Uterus (tissue), 2 donors: ENCODE measurements around the gene HCN2.

Source experiments
- POLR2A ChIP-seq, 2 donors: fragments of 450-650 bp; IDR thresholded peaks; one replicate each; pipeline ENCODE4 v1.6.1; 2016; ENCODE audit warnings: antibody characterized with exemption in 2 of 2, mild to moderate bottlenecking in 1 of 2, moderate library complexity in 1 of 2
- TF ChIP-seq, protein P1 (sequence below), 4 experiments: fragments of 200-600 bp in 2 of 4; fragments of 450-650 bp in 2 of 4; sonication (generic) in 2 of 4; IDR thresholded peaks; one replicate each; pipeline ENCODE4 v1.5.1; 2016 to 2019; ENCODE audit warnings: antibody characterized with exemption in 4 of 4, mild to moderate bottlenecking in 2 of 4, moderate library complexity in 1 of 4

GRCh38 chr19:618247-618619 is 28.6 kb downstream of the HCN2 start:
- TF ChIP-seq, protein P1, sequence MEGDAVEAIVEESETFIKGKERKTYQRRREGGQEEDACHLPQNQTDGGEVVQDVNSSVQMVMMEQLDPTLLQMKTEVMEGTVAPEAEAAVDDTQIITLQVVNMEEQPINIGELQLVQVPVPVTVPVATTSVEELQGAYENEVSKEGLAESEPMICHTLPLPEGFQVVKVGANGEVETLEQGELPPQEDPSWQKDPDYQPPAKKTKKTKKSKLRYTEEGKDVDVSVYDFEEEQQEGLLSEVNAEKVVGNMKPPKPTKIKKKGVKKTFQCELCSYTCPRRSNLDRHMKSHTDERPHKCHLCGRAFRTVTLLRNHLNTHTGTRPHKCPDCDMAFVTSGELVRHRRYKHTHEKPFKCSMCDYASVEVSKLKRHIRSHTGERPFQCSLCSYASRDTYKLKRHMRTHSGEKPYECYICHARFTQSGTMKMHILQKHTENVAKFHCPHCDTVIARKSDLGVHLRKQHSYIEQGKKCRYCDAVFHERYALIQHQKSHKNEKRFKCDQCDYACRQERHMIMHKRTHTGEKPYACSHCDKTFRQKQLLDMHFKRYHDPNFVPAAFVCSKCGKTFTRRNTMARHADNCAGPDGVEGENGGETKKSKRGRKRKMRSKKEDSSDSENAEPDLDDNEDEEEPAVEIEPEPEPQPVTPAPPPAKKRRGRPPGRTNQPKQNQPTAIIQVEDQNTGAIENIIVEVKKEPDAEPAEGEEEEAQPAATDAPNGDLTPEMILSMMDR (IDR thresholded peaks at IDR 0.05), result no peak
- no peak for TF ChIP-seq POLR2A (IDR thresholded peaks at IDR 0.05)
